ENCODE data around the gene TNNT3.

The TNNT3 gene

DNA sequence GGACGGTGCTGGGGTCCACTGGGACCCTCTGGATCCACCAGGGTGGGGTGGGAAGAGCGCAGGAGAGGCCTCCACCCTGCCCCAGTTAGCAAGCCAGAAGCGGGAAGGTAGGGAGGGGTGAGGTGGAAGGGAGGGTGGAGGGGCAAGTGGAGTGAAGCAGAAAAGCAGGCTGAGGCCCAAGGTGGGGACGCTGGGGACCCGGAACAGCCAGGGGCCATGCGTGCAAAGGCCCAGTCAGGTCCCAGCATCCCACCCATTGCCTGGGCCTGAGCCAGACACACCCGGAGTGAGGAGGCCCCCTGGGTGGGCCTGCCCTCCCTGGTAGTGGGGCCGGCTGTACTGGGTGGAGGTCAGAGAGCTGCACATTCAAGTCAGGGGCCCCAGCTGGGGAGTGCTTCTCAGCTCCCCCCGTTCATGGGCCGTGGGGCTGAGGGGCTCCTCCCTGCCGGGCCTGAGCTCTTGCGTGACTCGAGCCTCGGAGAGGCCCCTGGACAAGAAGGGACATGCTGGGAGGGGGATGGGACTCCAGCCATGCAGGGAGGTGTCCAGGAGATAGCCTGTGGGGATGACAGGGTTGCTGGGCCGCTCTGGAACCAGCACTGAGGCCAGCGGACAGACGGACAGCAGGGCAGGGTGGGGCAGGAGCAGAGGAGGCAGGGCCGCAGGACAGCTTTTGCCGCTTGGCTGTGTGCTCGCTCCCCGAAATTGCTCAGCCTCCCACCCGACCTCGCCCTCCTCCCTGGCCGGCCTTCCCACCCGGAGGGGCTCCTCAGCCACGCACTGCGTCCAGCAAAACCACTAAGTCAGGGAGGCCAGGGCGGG, 7.7 kb downstream of the TNNT3 start:
- ATAC-seq, result no peak
- no peak for TF ChIP-seq RARB (CRISPR knock-in tag; IDR thresholded peaks at IDR 0.05)
- TF ChIP-seq POU6F1 (CRISPR knock-in tag; IDR thresholded peaks at IDR 0.05; ENCODE audit: borderline replicate concordance, low read depth), result no peak
- TF ChIP-seq CSRNP3 (CRISPR knock-in tag; IDR thresholded peaks at IDR 0.05), result no peak
- TF ChIP-seq ZNF8 (CRISPR knock-in tag; IDR thresholded peaks at IDR 0.05), result no peak
- no peak for TF ChIP-seq ZNF565 (CRISPR knock-in tag; conservative IDR thresholded peaks at IDR 0.05; ENCODE audit: low read depth)
- TF ChIP-seq ISL1 (CRISPR knock-in tag; IDR thresholded peaks at IDR 0.05), result no peak
- TF ChIP-seq BACH2 (CRISPR knock-in tag; IDR thresholded peaks at IDR 0.05; ENCODE audit: borderline replicate concordance), result no peak
- TF ChIP-seq ARNTL (CRISPR knock-in tag; IDR thresholded peaks at IDR 0.05; ENCODE audit: borderline replicate concordance, low read depth), result no peak
- TF ChIP-seq SNAI2 (CRISPR knock-in tag; IDR thresholded peaks at IDR 0.05), result no peak

DNA sequence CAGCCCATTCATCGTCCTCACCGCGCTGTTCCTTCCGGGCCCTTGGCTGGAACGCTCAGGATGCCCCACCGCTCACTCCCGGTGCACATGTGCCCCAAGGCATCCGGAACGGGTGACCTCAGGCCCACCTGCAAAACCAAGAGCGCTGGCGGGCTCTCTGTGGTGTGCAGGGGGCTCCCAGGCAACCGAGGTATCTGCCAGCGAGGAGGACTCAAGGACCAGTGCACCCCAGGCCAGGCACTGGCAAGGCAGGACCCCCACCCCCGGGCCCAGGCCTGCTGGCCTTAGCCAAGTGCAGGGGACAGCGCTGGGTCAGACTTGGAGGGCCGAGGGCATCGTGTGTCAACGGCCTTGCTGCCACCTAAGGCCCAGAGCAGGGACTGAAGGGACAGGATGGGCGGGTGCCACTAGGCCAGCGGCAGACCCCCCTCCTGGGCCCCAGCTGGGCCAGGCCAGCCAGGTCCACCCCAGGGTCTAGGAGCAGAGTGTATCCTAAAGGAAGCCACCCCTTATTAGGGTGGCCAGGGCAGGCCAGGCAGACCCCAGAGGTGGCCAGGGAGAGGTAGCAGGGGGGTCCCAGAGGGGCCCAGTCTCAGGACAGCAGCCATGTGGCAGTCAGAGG, 8.5 kb downstream of the TNNT3 start:
- no peak for TF ChIP-seq ZFP3 (CRISPR knock-in tag; IDR thresholded peaks at IDR 0.05)
- TF ChIP-seq, protein P1, sequence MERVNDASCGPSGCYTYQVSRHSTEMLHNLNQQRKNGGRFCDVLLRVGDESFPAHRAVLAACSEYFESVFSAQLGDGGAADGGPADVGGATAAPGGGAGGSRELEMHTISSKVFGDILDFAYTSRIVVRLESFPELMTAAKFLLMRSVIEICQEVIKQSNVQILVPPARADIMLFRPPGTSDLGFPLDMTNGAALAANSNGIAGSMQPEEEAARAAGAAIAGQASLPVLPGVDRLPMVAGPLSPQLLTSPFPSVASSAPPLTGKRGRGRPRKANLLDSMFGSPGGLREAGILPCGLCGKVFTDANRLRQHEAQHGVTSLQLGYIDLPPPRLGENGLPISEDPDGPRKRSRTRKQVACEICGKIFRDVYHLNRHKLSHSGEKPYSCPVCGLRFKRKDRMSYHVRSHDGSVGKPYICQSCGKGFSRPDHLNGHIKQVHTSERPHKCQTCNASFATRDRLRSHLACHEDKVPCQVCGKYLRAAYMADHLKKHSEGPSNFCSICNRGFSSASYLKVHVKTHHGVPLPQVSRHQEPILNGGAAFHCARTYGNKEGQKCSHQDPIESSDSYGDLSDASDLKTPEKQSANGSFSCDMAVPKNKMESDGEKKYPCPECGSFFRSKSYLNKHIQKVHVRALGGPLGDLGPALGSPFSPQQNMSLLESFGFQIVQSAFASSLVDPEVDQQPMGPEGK (CRISPR knock-in tag; IDR thresholded peaks at IDR 0.05; ENCODE audit: borderline replicate concordance), result no peak
- TF ChIP-seq PPARA (CRISPR knock-in tag; IDR thresholded peaks at IDR 0.05; ENCODE audit: borderline replicate concordance), result no peak
- TF ChIP-seq OSR1 (CRISPR knock-in tag; IDR thresholded peaks at IDR 0.05), result no peak
- TF ChIP-seq POU6F1 (CRISPR knock-in tag; IDR thresholded peaks at IDR 0.05; ENCODE audit: borderline replicate concordance, low read depth), result no peak
- no peak for TF ChIP-seq ZFP30 (CRISPR knock-in tag; IDR thresholded peaks at IDR 0.05)
- TF ChIP-seq ISL1 (CRISPR knock-in tag; IDR thresholded peaks at IDR 0.05), result no peak
- TF ChIP-seq SNAI2 (CRISPR knock-in tag; IDR thresholded peaks at IDR 0.05), result no peak
- TF ChIP-seq ESRRG (CRISPR knock-in tag; IDR thresholded peaks at IDR 0.05), result no peak
- no peak for ATAC-seq

DNA sequence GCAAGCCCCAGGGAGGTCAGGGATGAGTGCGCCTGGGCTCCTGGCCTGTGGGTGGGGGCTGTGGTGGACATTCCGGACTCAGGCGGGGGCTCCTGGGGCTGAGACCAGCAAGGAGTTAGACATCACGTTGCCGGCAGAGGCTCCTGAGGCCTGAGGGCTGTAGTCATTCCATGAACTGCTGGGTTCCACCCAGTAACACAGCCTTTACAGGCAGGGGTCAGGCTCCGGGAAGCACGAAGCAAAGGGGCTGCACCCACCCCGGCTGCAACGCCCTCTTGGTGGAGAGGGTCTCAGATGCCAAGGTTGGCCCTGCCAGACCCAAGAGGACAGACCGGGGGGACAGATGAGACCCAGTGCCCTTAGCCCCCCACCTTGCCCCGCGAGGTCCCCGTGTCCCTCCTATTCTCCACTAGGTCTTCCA, 9.0 kb downstream of the TNNT3 start:
- ATAC-seq, result no peak
- no peak for TF ChIP-seq BACH2 (CRISPR knock-in tag; IDR thresholded peaks at IDR 0.05; ENCODE audit: borderline replicate concordance)
- no peak for TF ChIP-seq TSHZ2 (CRISPR knock-in tag; IDR thresholded peaks at IDR 0.05)
- TF ChIP-seq CREB5 (CRISPR knock-in tag; IDR thresholded peaks at IDR 0.05; ENCODE audit: low read depth), result no peak
- no peak for TF ChIP-seq ZNF70 (CRISPR knock-in tag; IDR thresholded peaks at IDR 0.05)
- TF ChIP-seq GLIS3 (CRISPR knock-in tag; IDR thresholded peaks at IDR 0.05), result no peak
- TF ChIP-seq, protein P1 (CRISPR knock-in tag; IDR thresholded peaks at IDR 0.05; ENCODE audit: borderline replicate concordance), result no peak
- no peak for TF ChIP-seq TCF4 (CRISPR knock-in tag; IDR thresholded peaks at IDR 0.05; ENCODE audit: borderline replicate concordance)
- no peak for TF ChIP-seq TOX (CRISPR knock-in tag; IDR thresholded peaks at IDR 0.05; ENCODE audit: borderline replicate concordance)
- no peak for TF ChIP-seq ESRRG (CRISPR knock-in tag; IDR thresholded peaks at IDR 0.05)
- TF ChIP-seq RARB (CRISPR knock-in tag; IDR thresholded peaks at IDR 0.05), result no peak

Measured in SK-N-SH treated with all-trans-retinoic acid at 6 μM for 48 hours (cell line).